Skeletal muscle cell (primary cell): ENCODE results near the gene SEMA3F.

Experiments used
- DNase-seq: peaks from one replicate; pipeline ENCODE4 v3.0.0-alpha.2; 2010; ENCODE audit warnings: low read depth
- H3K4me3 ChIP-seq: 2 replicates; pipeline ENCODE4 v1.5.1; 2011; ENCODE audit warnings: low read depth, mild to moderate bottlenecking, control low read depth, low read length, moderate library complexity

SEMA3F gene

DNA sequence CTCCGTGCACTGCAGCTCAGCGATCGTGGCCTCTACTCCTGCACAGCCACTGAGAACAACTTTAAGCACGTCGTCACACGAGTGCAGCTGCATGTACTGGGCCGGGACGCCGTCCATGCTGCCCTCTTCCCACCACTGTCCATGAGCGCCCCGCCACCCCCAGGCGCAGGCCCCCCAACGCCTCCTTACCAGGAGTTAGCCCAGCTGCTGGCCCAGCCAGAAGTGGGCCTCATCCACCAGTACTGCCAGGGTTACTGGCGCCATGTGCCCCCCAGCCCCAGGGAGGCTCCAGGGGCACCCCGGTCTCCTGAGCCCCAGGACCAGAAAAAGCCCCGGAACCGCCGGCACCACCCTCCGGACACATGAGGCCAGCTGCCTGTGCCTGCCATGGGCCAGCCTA, 32.6 kb downstream of the SEMA3F start:
- DNase-seq = no peak
- H3K4me3 ChIP-seq = no peak overlapping the region

DNA sequence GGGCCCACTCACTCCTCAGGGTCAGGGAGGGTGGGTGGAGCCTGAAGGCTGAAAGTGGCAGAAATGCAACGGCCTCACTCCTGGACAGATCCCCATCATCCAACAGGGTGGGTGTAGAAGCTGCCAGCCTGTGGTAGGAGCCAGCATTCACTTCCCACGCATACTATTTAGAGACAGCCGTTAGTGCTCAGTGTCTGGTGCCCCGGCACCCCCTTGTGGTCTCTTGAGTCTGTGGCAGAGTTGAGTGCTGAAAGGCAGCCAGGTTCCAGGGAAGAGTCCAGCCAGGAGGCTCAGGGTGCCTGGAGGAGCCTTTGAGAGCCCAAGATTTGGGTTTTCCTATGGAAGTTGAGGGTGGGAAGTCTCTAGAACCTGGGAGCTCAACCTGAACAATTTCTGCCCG, 34.1 kb downstream of the SEMA3F start:
- H3K4me3 ChIP-seq = no peak overlapping the region
- DNase-seq = peak; percentile 40

- H3K4me3 ChIP-seq = no peak overlapping the region
These were observed 34.9 kb downstream of the SEMA3F start for GRCh38 chr3:50189989-50190388.

DNA sequence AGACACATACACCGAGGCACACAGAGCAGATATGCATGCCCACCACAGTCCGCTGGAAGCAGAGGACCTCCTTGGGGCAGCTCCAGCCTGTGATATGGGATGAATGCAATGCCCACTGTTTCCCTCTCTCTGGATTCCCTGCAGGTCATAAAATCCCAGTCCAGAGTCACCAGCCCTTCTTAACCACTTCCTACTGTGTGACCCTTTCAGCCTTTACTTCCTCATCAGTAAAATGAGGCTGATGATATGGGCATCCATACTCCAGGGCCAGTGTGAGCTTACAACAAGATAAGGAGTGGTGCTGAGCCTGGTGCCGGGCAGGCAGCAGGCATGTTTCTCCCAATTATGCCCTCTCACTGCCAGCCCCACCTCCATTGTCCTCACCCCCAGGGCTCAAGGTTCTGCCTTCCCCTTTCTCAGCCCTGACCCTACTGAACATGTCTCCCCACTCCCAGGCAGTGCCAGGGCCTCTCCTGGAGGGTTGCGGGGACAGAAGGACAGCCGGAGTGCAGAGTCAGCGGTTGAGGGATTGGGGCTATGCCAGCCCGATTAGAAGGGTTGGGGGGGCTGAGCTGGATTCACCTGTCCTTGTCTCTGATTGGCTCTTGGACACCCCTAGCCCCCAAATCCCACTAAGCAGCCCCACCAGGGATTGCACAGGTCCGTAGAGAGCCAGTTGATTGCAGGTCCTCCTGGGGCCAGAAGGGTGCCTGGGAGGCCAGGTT, 36.0 kb downstream of the SEMA3F start, which contains the start of gene GNAT1:
Gene GNAT1, plus strand, starts transcription at position 675 of the 725 bp plus-strand sequence. CDS start 116 bp downstream, outside the sequence.
- no peak within 1 kb of the TSS for H3K4me3 ChIP-seq

More at GRCh38 chr3:50189989-50190388, 34.9 kb downstream of the SEMA3F start:
- no peak for DNase-seq

GRCh38 chr3:50192124-50192523, 37.0 kb downstream of the SEMA3F start:
- H3K4me3 ChIP-seq = no peak overlapping the region
- no peak for DNase-seq

More for the DNA sequence above, 36.0 kb downstream of the SEMA3F start, which contains the start of gene GNAT1:
- DNase-seq = no peak

- H3K4me3 ChIP-seq = no peak overlapping the region
- DNase-seq = no peak
These were observed 37.6 kb downstream of the SEMA3F start for GRCh38 chr3:50192689-50193141.

DNA sequence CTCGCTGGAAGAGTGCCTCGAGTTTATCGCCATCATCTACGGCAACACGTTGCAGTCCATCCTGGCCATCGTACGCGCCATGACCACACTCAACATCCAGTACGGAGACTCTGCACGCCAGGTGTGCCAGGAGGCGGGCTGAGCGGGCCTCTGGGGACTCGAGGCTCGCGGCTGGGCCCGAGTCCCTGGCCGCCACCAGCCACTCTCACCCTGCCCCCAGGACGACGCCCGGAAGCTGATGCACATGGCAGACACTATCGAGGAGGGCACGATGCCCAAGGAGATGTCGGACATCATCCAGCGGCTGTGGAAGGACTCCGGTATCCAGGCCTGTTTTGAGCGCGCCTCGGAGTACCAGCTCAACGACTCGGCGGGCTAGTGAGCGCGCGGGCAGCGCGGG, 38.2 kb downstream of the SEMA3F start:
- H3K4me3 ChIP-seq = no peak overlapping the region
- DNase-seq = no peak

DNA sequence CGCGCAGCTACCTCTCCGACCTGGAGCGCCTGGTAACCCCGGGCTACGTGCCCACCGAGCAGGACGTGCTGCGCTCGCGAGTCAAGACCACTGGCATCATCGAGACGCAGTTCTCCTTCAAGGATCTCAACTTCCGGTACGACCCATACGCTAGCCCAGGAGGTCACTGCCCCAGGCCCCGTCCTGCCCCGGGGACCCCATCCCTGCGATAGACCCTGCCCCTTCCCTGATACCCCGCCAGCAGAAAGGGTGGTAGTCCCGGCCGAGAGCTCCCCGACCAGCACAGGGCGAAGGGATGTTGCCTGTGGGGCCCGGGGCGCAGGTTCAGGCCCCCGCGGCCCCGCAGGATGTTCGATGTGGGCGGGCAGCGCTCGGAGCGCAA, 38.6 kb downstream of the SEMA3F start:
- no peak for DNase-seq
- H3K4me3 ChIP-seq = no peak overlapping the region

GRCh38 chr3:50194128-50194902, 39.2 kb downstream of the SEMA3F start:
- no peak overlapping the region for H3K4me3 ChIP-seq
- DNase-seq = peak; percentile 25

GRCh38 chr3:50194903-50195500, 39.9 kb downstream of the SEMA3F start:
- no peak for DNase-seq
- no peak overlapping the region for H3K4me3 ChIP-seq

- H3K4me3 ChIP-seq = no peak overlapping the region
- DNase-seq = no peak
These were observed 40.6 kb downstream of the SEMA3F start for GRCh38 chr3:50195501-50196252.

- H3K4me3 ChIP-seq = no peak overlapping the region
- DNase-seq = no peak
These were observed 41.2 kb downstream of the SEMA3F start for GRCh38 chr3:50196253-50196801.

- no peak overlapping the region for H3K4me3 ChIP-seq
- DNase-seq = no peak
These were observed 46.6 kb downstream of the SEMA3F start for GRCh38 chr3:50201573-50202315.

- H3K4me3 ChIP-seq = no peak overlapping the region
- no peak for DNase-seq
These were observed 47.4 kb downstream of the SEMA3F start for GRCh38 chr3:50202353-50203112.

DNA sequence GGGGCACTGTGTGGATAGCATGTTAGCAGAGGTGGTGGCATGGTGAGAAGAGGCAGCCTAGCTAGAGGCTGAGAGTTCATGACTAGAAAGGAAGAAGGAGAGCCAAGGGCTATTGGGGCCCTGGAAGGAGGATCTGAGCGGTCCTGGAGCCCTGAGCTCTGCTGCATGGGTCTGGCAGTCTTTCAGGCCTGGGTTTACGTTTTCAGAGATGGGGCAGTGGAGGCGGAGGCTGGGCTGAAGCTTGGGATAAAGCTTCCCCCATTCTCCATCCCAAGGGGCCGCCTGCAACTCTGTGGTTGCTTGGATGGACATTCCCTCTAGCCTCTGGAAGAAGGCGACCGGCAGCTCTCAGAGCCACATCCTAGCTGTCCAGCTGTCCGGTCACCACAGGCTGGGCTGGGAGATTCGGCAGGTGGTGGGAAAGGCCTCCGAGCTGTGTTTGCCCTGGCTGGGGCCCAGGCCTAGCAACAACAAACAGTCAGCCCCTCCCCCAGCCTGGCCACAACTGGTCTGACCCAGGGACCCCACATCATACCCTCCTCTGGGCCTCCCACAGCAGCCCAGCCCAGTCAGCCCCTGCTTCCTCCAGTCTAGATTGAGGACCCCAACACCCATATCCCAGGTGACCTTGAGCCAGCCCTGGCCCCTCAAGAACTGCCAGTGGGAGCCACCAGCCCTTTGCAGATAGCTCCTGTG, 48.1 kb downstream of the SEMA3F start:
- no peak overlapping the region for H3K4me3 ChIP-seq
- DNase-seq = peak; percentile 21

- H3K4me3 ChIP-seq = no peak overlapping the region
- DNase-seq = no peak
These were observed 49.0 kb downstream of the SEMA3F start for GRCh38 chr3:50203809-50204803.
